ENCODE measurements around the gene CLK3.

The CLK3 gene

GRCh38 chr15:74610302-74610951 lies 5.2 kb upstream of the CLK3 start (continued):
- no peak for TF ChIP-seq GLI2 (tag by site-specific recombination; IDR thresholded peaks at IDR 0.05; ENCODE audit: borderline replicate concordance, low read depth)
- TF ChIP-seq ZNF23 (tag by site-specific recombination; IDR thresholded peaks at IDR 0.05; ENCODE audit: borderline replicate concordance), result no peak
- TF ChIP-seq ZNF2 (tag by site-specific recombination; IDR thresholded peaks at IDR 0.05), result no peak
- TF ChIP-seq ZFP37 (tag by site-specific recombination; IDR thresholded peaks at IDR 0.05), result no peak
- peak; percentile 90 for TF ChIP-seq ZFHX2 (tag by site-specific recombination; conservative IDR thresholded peaks at IDR 0.05)
- TF ChIP-seq, protein P1, sequence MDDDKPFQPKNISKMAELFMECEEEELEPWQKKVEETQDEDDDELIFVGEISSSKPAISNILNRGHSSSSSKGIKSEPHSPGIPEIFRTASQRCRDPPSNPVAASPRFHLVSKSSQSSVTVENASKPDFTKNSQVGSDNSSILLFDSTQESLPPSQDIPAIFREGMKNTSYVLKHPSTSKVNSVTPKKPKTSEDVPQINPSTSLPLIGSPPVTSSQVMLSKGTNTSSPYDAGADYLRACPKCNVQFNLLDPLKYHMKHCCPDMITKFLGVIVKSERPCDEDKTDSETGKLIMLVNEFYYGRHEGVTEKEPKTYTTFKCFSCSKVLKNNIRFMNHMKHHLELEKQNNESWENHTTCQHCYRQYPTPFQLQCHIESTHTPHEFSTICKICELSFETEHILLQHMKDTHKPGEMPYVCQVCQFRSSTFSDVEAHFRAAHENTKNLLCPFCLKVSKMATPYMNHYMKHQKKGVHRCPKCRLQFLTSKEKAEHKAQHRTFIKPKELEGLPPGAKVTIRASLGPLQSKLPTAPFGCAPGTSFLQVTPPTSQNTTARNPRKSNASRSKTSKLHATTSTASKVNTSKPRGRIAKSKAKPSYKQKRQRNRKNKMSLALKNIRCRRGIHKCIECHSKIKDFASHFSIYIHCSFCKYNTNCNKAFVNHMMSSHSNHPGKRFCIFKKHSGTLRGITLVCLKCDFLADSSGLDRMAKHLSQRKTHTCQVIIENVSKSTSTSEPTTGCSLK (tag by site-specific recombination; IDR thresholded peaks at IDR 0.05), result no peak
- TF ChIP-seq ZNF202 (tag by site-specific recombination; IDR thresholded peaks at IDR 0.05; ENCODE audit: borderline replicate concordance), result no peak
- peak; percentile 50 for TF ChIP-seq GLIS1 (tag by site-specific recombination; IDR thresholded peaks at IDR 0.05)
- TF ChIP-seq, protein P2, sequence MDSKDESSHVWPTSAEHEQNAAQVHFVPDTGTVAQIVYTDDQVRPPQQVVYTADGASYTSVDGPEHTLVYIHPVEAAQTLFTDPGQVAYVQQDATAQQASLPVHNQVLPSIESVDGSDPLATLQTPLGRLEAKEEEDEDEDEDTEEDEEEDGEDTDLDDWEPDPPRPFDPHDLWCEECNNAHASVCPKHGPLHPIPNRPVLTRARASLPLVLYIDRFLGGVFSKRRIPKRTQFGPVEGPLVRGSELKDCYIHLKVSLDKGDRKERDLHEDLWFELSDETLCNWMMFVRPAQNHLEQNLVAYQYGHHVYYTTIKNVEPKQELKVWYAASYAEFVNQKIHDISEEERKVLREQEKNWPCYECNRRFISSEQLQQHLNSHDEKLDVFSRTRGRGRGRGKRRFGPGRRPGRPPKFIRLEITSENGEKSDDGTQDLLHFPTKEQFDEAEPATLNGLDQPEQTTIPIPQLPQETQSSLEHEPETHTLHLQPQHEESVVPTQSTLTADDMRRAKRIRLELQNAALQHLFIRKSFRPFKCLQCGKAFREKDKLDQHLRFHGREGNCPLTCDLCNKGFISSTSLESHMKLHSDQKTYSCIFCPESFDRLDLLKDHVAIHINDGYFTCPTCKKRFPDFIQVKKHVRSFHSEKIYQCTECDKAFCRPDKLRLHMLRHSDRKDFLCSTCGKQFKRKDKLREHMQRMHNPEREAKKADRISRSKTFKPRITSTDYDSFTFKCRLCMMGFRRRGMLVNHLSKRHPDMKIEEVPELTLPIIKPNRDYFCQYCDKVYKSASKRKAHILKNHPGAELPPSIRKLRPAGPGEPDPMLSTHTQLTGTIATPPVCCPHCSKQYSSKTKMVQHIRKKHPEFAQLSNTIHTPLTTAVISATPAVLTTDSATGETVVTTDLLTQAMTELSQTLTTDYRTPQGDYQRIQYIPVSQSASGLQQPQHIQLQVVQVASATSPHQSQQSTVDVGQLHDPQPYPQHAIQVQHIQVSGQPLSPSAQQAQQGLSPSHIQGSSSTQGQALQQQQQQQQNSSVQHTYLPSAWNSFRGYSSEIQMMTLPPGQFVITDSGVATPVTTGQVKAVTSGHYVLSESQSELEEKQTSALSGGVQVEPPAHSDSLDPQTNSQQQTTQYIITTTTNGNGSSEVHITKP (tag by site-specific recombination; IDR thresholded peaks at IDR 0.05), result no peak
- TF ChIP-seq, protein P3, sequence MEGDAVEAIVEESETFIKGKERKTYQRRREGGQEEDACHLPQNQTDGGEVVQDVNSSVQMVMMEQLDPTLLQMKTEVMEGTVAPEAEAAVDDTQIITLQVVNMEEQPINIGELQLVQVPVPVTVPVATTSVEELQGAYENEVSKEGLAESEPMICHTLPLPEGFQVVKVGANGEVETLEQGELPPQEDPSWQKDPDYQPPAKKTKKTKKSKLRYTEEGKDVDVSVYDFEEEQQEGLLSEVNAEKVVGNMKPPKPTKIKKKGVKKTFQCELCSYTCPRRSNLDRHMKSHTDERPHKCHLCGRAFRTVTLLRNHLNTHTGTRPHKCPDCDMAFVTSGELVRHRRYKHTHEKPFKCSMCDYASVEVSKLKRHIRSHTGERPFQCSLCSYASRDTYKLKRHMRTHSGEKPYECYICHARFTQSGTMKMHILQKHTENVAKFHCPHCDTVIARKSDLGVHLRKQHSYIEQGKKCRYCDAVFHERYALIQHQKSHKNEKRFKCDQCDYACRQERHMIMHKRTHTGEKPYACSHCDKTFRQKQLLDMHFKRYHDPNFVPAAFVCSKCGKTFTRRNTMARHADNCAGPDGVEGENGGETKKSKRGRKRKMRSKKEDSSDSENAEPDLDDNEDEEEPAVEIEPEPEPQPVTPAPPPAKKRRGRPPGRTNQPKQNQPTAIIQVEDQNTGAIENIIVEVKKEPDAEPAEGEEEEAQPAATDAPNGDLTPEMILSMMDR (tag by site-specific recombination; IDR thresholded peaks at IDR 0.05), result no peak
- TF ChIP-seq ZBTB21 (tag by site-specific recombination; IDR thresholded peaks at IDR 0.05), result no peak
- TF ChIP-seq ZIC2 (tag by site-specific recombination; IDR thresholded peaks at IDR 0.05), result peak; percentile 100
- TF ChIP-seq ELK4 (IDR thresholded peaks at IDR 0.05; ENCODE audit: borderline replicate concordance, low read depth, low read length), result no peak
- no peak for TF ChIP-seq ZNF311 (tag by site-specific recombination; IDR thresholded peaks at IDR 0.05; ENCODE audit: borderline replicate concordance)
- TF ChIP-seq ZBTB48 (tag by site-specific recombination; IDR thresholded peaks at IDR 0.05), result peak; percentile 42; the same call in 1 of the 2 replicates
- no peak for TF ChIP-seq INSM2 (tag by site-specific recombination; IDR thresholded peaks at IDR 0.05)
- peak; percentile 92 for TF ChIP-seq EGR2 (tag by site-specific recombination; IDR thresholded peaks at IDR 0.05; ENCODE audit: low read depth)
- TF ChIP-seq HOXC10 (CRISPR knock-in tag; IDR thresholded peaks at IDR 0.05), result no peak
- TF ChIP-seq ZNF19 (tag by site-specific recombination; IDR thresholded peaks at IDR 0.05; ENCODE audit: low read depth), result no peak

All from HEK293 (cell line).